Activated CD8-positive, alpha-beta T cell treated with anti-CD3 and anti-CD28 coated beads for 36 hours (primary cell): ENCODE data around the gene EPYC. TPM values are rescaled to one million over a fixed set of nuclear protein-coding genes. Genes with fewer than 3 reads are reported as not detected.
"Not testable (repeated sequence)": the region's sequence is repeated elsewhere in the genome, so short reads cannot be mapped to it uniquely, and the experiment has no call there.

Experiments used
- ATAC-seq: fragments of 200-7000 bp; cut with Tn5 transposase; one replicate; pipeline ENCODE4 v1.10.0; 2021; ENCODE audit warnings: mild to moderate bottlenecking, moderate library complexity
- CTCF ChIA-PET: fragments of 350-600 bp; sonication (Branson Sonifier 250); formaldehyde crosslinking; loops from one replicate; lab custom pipeline; 2021; ENCODE audit warnings: antibody characterized with exemption; lab: Charles Lee
- POLR2A ChIA-PET: fragments of 350-600 bp; sonication (Branson Sonifier 250); formaldehyde crosslinking; loops from one replicate; lab custom pipeline; 2021; ENCODE audit warnings: antibody characterized with exemption; lab: Charles Lee
- DNase-seq: peaks from one replicate; pipeline ENCODE4 v3.0.0-alpha.2; 2020
- H3K27ac Mint-ChIP-seq: one replicate; pipeline ENCODE4 v1.8.0; 2021; ENCODE audit warnings: mild to moderate bottlenecking, mixed read lengths
- H3K27me3 Mint-ChIP-seq: one replicate; pipeline ENCODE4 v1.8.0; 2021; ENCODE audit warnings: mixed read lengths
- H3K36me3 Mint-ChIP-seq: one replicate; pipeline ENCODE4 v1.8.0; 2021; ENCODE audit warnings: low read depth, mixed read lengths
- H3K4me1 Mint-ChIP-seq: one replicate; pipeline ENCODE4 v1.8.0; 2021; ENCODE audit warnings: low read depth, mixed read lengths
- H3K4me3 Mint-ChIP-seq: one replicate; pipeline ENCODE4 v1.8.0; 2021; ENCODE audit warnings: mild to moderate bottlenecking, moderate library complexity, mixed read lengths
- H3K9me3 Mint-ChIP-seq: one replicate; pipeline ENCODE4 v1.8.0; 2021; ENCODE audit warnings: mixed read lengths
- intact Hi-C: fragments of 100-400 bp; cut with micrococcal nuclease; formaldehyde crosslinking; loops from one replicate; pipeline ENCODE4 v1.10.0; 2022
- total RNA-seq, 2 experiments: library from RNA; stranded (reverse); gene quantifications; one replicate each; pipeline ENCODE4 v1.2.3, GENCODE V29; 2021
- TF ChIP-seq, protein P1 (sequence below): fragments of 200-600 bp; IDR thresholded peaks from one replicate; pipeline ENCODE4 v1.8.0; 2022; ENCODE audit warnings: antibody characterized with exemption, mild to moderate bottlenecking

Gene EPYC
- total RNA-seq, 2 experiments from 2014 or later: not detected

DNA sequence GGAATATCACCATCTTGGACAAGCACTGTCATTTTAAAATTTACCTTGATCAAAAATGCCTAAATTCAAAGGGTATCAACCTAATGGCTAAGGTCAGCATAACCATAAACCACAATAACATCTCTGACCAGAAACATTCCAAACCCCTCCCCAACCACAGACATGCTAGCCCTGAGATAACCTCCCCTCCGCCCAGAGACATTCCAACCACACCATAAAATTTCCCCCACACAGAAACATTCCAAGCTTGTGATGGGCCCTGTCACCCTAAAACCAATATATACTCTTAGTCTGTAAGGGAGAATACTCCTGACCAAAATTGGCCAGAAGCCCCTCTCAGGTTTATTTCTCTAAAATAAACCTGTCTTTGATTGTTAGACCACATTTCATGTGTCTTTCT is 17.7 kb downstream of the EPYC start:
- H3K9me3 Mint-ChIP-seq: peaks cover 2% of the 10 kb centered on the region
- TF ChIP-seq, protein P1, sequence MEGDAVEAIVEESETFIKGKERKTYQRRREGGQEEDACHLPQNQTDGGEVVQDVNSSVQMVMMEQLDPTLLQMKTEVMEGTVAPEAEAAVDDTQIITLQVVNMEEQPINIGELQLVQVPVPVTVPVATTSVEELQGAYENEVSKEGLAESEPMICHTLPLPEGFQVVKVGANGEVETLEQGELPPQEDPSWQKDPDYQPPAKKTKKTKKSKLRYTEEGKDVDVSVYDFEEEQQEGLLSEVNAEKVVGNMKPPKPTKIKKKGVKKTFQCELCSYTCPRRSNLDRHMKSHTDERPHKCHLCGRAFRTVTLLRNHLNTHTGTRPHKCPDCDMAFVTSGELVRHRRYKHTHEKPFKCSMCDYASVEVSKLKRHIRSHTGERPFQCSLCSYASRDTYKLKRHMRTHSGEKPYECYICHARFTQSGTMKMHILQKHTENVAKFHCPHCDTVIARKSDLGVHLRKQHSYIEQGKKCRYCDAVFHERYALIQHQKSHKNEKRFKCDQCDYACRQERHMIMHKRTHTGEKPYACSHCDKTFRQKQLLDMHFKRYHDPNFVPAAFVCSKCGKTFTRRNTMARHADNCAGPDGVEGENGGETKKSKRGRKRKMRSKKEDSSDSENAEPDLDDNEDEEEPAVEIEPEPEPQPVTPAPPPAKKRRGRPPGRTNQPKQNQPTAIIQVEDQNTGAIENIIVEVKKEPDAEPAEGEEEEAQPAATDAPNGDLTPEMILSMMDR: no peak
- ChIA-PET CTCF (interaction anchor here (0.7 to 1.1 kb wide), 3 partner anchors 24 to 329 kb away, joined by 3 to 4 read pairs (median 3); no protein-coding TSS in a partner anchor), POLR2A (no interaction called here)
- DNase-seq (no peak), ATAC-seq (no peak)
- H3K36me3 Mint-ChIP-seq: no peaks in the 10 kb centered on the region
- intact Hi-C loops: no loop called here
- peaks cover 4% of the 10 kb centered on the region for H3K27me3 Mint-ChIP-seq
- H3K4me3 Mint-ChIP-seq: no peak overlapping the region
- H3K27ac Mint-ChIP-seq: no peak overlapping the region
- H3K4me1 Mint-ChIP-seq: no peaks in the 10 kb centered on the region

DNA sequence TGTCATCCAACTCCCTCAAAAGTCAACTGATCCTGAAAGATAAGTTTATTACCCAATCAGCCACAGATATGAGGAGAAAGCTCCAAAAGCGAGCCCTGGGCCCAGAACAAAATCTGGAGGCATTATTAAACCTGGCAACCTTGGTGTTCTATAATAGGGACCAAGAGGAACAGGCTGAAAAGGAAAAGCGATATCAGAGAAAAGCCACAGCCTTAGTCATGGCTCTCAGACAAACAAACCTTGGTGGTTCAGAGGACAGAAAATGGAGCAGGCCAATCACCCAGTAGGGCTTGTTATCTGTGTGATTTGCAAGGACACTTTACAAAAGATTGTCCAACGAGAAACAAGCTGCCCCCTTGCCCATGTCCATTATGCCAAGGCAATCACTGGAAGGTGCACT is 19.4 kb downstream of the EPYC start:
- CTCF ChIA-PET, ATAC-seq, POLR2A ChIA-PET, DNase-seq, H3K27me3 Mint-ChIP-seq, H3K4me1 Mint-ChIP-seq, H3K27ac Mint-ChIP-seq, H3K4me3 Mint-ChIP-seq, intact Hi-C loops, H3K9me3 Mint-ChIP-seq, H3K36me3 Mint-ChIP-seq: not testable (repeated sequence)

DNA sequence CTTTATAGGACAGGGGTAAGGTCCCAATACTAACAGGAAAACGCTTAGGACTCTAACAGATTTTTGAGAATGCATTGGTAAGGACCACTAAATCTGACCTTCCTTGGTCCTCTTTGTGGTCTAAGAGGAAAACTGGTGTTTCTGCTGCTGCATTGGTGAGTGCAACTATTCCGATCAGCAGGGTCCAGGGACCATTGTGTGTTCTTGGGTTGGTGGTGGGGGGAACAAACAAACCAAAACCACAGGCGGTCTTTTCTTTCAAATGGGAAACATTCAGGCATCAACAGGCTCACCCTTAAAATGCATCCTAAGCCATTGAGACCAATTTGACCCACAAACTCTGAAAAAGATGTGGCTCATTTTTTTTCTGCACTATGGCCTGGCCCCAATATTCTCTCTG is 20.7 kb downstream of the EPYC start:
- Mint-ChIP-seq H3K9me3 (peaks cover 2% of the 10 kb centered on the region), H3K4me1 (no peaks in the 10 kb centered on the region), H3K27ac (no peak overlapping the region), H3K4me3 (no peak overlapping the region), H3K36me3 (no peaks in the 10 kb centered on the region), H3K27me3 (peaks cover 4% of the 10 kb centered on the region)
- no peak for DNase-seq
- CTCF ChIA-PET: no interaction called here
- no peak for ATAC-seq
- POLR2A ChIA-PET: no interaction called here
- intact Hi-C loops: loop anchor here (5.0 kb wide), 1 partner anchor 123 kb away; no protein-coding TSS in a partner anchor
- TF ChIP-seq, protein P1: no peak

DNA sequence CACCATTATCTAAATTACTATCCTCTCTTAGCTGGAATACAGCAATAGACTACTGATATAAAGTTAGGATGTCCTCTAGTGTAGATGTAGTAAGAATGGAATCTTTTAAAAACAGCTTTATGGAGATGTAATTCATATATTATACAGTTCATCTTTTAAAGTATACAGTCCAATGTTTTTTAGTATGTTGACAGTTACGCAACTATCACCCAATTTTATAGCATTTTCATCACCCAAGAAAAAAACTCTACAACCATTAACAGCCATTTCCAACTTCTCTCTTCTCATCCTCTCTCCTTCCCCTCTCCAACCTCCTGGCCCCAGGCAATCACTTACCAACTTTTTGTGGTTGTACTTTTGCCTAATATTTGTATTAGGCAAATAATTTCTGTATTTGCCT is 22.6 kb downstream of the EPYC start:
- TF ChIP-seq, protein P1: no peak
- intact Hi-C loops: loop anchor here (5.0 kb wide), 1 partner anchor 125 kb away; no protein-coding TSS in a partner anchor
- ATAC-seq (no peak), DNase-seq (no peak)
- Mint-ChIP-seq H3K4me1 (no peaks in the 10 kb centered on the region), H3K36me3 (no peaks in the 10 kb centered on the region), H3K27me3 (peaks cover 2% of the 10 kb centered on the region), H3K9me3 (peaks cover 2% of the 10 kb centered on the region), H3K27ac (no peak overlapping the region), H3K4me3 (no peak overlapping the region)
- ChIA-PET POLR2A (no interaction called here), CTCF (no interaction called here)

DNA sequence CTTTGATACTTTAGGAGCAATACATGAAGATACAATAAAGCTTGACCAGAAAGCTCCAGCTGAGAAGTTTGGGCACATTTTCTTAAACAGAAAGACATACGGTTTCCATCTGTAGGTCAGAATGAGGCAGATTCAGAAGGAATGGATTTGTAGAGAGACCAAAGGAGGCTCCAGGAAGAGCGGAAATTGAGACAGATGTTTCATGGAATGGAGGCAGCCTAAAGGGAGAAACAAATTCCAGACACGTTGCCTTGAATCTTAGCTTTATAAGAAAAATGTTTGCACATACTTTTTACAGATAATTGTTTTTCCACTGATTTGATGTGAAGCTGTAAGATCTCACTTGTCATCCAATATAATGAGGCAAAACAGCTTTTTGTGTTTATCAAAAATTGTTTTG is 24.8 kb downstream of the EPYC start:
- Mint-ChIP-seq H3K9me3 (no peaks in the 10 kb centered on the region), H3K36me3 (no peaks in the 10 kb centered on the region), H3K4me3 (no peak overlapping the region), H3K4me1 (no peaks in the 10 kb centered on the region), H3K27me3 (peaks cover 2% of the 10 kb centered on the region), H3K27ac (no peak overlapping the region)
- intact Hi-C loops: loop anchor here (5.0 to 10.0 kb wide), 3 partner anchors 127 to 375 kb away; no protein-coding TSS in a partner anchor
- DNase-seq (no peak), ATAC-seq (no peak)
- TF ChIP-seq, protein P1: no peak
- ChIA-PET POLR2A (no interaction called here), CTCF (interaction anchor here (1.0 to 1.9 kb wide), 3 partner anchors 128 to 375 kb away, joined by 4 to 8 read pairs (median 7); no protein-coding TSS in a partner anchor)
